B cell (primary cell): ENCODE measurements around the gene LCN1.

Experiments used
- CTCF ChIP-seq: fragments of 200-600 bp; IDR thresholded peaks from one replicate; pipeline ENCODE4 v1.8.0; 2022; ENCODE audit warnings: antibody characterized with exemption, mild to moderate bottlenecking
- EZH2 ChIP-seq: IDR thresholded peaks from 2 replicates; pipeline ENCODE4 v1.6.1; 2012; ENCODE audit warnings: borderline replicate concordance, low read depth, mild to moderate bottlenecking, moderate library complexity, low read length; ENCODE audit not compliant: insufficient read depth, poor library complexity, severe bottlenecking

- TF ChIP-seq CTCF (no peak), EZH2 (no peak)
These were observed 23.9 kb downstream of the LCN1 start for GRCh38 chr9:135544981-135545635.
